Liver (tissue), 3 donors: ENCODE measurements around the gene KLHL24.

Experiments
- FOXA2 ChIP-seq: IDR thresholded peaks from 2 replicates; pipeline ENCODE4 v1.6.1; 2016; ENCODE audit warnings: antibody characterized with exemption
- HNF4G ChIP-seq: IDR thresholded peaks from 2 replicates; pipeline ENCODE4 v1.6.1; 2016; ENCODE audit warnings: antibody characterized with exemption
- JUND ChIP-seq, 2 donors: IDR thresholded peaks; 2 replicates each; pipeline ENCODE4 v1.6.1; 2016; ENCODE audit warnings: antibody characterized with exemption in 2 of 2
- MAX ChIP-seq: IDR thresholded peaks from 2 replicates; pipeline ENCODE4 v1.6.1; 2016; ENCODE audit warnings: antibody characterized with exemption
- TAF1 ChIP-seq: conservative IDR thresholded peaks from 2 replicates; pipeline ENCODE4 v1.6.1; 2016; ENCODE audit warnings: antibody characterized with exemption, mild to moderate bottlenecking
- YY1 ChIP-seq: IDR thresholded peaks from 2 replicates; pipeline ENCODE4 v1.6.1; 2016; ENCODE audit warnings: antibody characterized with exemption, mild to moderate bottlenecking
- TF ChIP-seq, protein P1 (sequence below): fragments of 150-350 bp; IDR thresholded peaks from 2 replicates; pipeline ENCODE4 v1.5.1; 2017; ENCODE audit warnings: improper control_type of control experiment, low read depth, low read length; ENCODE audit not compliant: missing input control
- TF ChIP-seq, protein P2 (sequence below): IDR thresholded peaks from 2 replicates; pipeline ENCODE4 v1.6.1; 2016; ENCODE audit warnings: antibody characterized with exemption
- donor health status: healthy.
- donor health status: healthy.

GRCh38 chr3:183586477-183586876 is 48.9 kb upstream of the KLHL24 start:
- TF ChIP-seq FOXA2 (no peak), TAF1 (no peak), YY1 (no peak), JUND (IDR thresholded peaks at IDR 0.05) (no peak), HNF4G (no peak), MAX (no peak)
- TF ChIP-seq, protein P1, sequence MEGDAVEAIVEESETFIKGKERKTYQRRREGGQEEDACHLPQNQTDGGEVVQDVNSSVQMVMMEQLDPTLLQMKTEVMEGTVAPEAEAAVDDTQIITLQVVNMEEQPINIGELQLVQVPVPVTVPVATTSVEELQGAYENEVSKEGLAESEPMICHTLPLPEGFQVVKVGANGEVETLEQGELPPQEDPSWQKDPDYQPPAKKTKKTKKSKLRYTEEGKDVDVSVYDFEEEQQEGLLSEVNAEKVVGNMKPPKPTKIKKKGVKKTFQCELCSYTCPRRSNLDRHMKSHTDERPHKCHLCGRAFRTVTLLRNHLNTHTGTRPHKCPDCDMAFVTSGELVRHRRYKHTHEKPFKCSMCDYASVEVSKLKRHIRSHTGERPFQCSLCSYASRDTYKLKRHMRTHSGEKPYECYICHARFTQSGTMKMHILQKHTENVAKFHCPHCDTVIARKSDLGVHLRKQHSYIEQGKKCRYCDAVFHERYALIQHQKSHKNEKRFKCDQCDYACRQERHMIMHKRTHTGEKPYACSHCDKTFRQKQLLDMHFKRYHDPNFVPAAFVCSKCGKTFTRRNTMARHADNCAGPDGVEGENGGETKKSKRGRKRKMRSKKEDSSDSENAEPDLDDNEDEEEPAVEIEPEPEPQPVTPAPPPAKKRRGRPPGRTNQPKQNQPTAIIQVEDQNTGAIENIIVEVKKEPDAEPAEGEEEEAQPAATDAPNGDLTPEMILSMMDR: no peak
- TF ChIP-seq, protein P2, sequence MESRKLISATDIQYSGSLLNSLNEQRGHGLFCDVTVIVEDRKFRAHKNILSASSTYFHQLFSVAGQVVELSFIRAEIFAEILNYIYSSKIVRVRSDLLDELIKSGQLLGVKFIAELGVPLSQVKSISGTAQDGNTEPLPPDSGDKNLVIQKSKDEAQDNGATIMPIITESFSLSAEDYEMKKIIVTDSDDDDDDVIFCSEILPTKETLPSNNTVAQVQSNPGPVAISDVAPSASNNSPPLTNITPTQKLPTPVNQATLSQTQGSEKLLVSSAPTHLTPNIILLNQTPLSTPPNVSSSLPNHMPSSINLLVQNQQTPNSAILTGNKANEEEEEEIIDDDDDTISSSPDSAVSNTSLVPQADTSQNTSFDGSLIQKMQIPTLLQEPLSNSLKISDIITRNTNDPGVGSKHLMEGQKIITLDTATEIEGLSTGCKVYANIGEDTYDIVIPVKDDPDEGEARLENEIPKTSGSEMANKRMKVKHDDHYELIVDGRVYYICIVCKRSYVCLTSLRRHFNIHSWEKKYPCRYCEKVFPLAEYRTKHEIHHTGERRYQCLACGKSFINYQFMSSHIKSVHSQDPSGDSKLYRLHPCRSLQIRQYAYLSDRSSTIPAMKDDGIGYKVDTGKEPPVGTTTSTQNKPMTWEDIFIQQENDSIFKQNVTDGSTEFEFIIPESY: no peak
